Measurements from ENCODE around the gene BAHD1.
A peak's percentile ranks its signal among the peaks of the same experiment; 100 is the strongest.

Gene BAHD1

DNA sequence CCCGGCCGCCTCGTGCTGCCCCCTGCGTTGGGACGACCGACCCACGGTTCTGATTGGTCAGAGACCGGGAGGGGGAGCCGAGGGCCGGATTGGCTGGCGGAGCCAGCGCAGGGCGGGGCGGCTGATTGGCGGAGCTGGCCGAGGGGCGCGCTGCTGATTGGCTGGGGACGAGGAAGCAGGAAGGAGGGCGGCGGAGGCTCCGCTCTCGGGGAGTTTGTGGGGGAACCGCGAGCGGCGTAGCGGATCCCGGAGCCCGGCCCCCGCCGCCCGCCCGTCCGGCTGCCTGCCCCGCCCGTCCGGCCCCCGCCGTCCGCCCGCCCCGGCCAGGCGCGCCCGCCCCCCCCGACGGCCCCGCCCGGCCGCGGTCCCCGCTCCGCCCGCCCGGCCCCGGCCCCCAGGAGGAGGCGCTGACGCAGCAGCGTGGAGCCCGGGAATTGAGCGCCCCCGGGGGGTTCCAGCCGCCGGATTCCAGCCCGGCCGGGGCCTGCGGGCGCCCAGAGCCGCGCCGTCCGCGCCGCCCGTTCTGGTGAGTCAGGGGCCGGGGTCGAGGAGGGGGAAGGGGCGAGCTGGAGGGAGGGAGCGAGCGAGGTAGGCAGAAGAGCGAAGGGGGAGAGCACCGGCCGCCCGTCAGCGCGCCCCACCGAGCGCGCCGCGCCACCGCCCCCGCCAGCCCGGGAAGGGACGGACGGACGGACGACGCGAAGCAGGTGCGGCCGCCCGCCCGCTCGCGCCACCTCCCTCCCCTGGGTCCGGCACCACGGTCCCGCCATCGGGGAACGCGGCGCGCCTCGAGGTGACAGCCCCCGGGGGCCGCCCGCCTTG is at the start of gene BAHD1:
Gene BAHD1, plus strand, starts transcription at position 211 of the 822 bp plus-strand sequence. CDS start 17,512 bp downstream, outside the sequence.
- no peak for TF ChIP-seq OSR1 (CRISPR knock-in tag; IDR thresholded peaks at IDR 0.05)
- TF ChIP-seq ISL1 (CRISPR knock-in tag; IDR thresholded peaks at IDR 0.05) = no peak
- TF ChIP-seq ZNF565 (CRISPR knock-in tag; conservative IDR thresholded peaks at IDR 0.05; ENCODE audit: low read depth) = no peak
- no peak for TF ChIP-seq ESRRG (CRISPR knock-in tag; IDR thresholded peaks at IDR 0.05)
- TF ChIP-seq, protein P1, sequence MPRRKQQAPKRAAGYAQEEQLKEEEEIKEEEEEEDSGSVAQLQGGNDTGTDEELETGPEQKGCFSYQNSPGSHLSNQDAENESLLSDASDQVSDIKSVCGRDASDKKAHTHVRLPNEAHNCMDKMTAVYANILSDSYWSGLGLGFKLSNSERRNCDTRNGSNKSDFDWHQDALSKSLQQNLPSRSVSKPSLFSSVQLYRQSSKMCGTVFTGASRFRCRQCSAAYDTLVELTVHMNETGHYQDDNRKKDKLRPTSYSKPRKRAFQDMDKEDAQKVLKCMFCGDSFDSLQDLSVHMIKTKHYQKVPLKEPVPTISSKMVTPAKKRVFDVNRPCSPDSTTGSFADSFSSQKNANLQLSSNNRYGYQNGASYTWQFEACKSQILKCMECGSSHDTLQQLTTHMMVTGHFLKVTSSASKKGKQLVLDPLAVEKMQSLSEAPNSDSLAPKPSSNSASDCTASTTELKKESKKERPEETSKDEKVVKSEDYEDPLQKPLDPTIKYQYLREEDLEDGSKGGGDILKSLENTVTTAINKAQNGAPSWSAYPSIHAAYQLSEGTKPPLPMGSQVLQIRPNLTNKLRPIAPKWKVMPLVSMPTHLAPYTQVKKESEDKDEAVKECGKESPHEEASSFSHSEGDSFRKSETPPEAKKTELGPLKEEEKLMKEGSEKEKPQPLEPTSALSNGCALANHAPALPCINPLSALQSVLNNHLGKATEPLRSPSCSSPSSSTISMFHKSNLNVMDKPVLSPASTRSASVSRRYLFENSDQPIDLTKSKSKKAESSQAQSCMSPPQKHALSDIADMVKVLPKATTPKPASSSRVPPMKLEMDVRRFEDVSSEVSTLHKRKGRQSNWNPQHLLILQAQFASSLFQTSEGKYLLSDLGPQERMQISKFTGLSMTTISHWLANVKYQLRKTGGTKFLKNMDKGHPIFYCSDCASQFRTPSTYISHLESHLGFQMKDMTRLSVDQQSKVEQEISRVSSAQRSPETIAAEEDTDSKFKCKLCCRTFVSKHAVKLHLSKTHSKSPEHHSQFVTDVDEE (CRISPR knock-in tag; IDR thresholded peaks at IDR 0.05) = no peak
- no peak for TF ChIP-seq TOX (CRISPR knock-in tag; IDR thresholded peaks at IDR 0.05; ENCODE audit: borderline replicate concordance)
- no peak for TF ChIP-seq PPARA (CRISPR knock-in tag; IDR thresholded peaks at IDR 0.05; ENCODE audit: borderline replicate concordance)
- TF ChIP-seq CSDC2 (CRISPR knock-in tag; IDR thresholded peaks at IDR 0.05) = no peak
- TF ChIP-seq, protein P2, sequence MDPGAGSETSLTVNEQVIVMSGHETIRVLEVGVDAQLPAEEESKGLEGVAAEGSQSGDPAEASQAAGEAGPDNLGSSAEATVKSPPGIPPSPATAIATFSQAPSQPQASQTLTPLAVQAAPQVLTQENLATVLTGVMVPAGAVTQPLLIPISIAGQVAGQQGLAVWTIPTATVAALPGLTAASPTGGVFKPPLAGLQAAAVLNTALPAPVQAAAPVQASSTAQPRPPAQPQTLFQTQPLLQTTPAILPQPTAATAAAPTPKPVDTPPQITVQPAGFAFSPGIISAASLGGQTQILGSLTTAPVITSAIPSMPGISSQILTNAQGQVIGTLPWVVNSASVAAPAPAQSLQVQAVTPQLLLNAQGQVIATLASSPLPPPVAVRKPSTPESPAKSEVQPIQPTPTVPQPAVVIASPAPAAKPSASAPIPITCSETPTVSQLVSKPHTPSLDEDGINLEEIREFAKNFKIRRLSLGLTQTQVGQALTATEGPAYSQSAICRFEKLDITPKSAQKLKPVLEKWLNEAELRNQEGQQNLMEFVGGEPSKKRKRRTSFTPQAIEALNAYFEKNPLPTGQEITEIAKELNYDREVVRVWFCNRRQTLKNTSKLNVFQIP (CRISPR knock-in tag; IDR thresholded peaks at IDR 0.05; ENCODE audit: borderline replicate concordance, low read depth) = no peak
- TF ChIP-seq ZNF70 (CRISPR knock-in tag; IDR thresholded peaks at IDR 0.05) = no peak
- TF ChIP-seq, protein P3, sequence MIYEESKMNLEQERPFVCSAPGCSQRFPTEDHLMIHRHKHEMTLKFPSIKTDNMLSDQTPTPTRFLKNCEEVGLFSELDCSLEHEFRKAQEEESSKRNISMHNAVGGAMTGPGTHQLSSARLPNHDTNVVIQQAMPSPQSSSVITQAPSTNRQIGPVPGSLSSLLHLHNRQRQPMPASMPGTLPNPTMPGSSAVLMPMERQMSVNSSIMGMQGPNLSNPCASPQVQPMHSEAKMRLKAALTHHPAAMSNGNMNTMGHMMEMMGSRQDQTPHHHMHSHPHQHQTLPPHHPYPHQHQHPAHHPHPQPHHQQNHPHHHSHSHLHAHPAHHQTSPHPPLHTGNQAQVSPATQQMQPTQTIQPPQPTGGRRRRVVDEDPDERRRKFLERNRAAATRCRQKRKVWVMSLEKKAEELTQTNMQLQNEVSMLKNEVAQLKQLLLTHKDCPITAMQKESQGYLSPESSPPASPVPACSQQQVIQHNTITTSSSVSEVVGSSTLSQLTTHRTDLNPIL (CRISPR knock-in tag; IDR thresholded peaks at IDR 0.05; ENCODE audit: low read depth) = no peak
- ATAC-seq = peak; percentile 89

DNA sequence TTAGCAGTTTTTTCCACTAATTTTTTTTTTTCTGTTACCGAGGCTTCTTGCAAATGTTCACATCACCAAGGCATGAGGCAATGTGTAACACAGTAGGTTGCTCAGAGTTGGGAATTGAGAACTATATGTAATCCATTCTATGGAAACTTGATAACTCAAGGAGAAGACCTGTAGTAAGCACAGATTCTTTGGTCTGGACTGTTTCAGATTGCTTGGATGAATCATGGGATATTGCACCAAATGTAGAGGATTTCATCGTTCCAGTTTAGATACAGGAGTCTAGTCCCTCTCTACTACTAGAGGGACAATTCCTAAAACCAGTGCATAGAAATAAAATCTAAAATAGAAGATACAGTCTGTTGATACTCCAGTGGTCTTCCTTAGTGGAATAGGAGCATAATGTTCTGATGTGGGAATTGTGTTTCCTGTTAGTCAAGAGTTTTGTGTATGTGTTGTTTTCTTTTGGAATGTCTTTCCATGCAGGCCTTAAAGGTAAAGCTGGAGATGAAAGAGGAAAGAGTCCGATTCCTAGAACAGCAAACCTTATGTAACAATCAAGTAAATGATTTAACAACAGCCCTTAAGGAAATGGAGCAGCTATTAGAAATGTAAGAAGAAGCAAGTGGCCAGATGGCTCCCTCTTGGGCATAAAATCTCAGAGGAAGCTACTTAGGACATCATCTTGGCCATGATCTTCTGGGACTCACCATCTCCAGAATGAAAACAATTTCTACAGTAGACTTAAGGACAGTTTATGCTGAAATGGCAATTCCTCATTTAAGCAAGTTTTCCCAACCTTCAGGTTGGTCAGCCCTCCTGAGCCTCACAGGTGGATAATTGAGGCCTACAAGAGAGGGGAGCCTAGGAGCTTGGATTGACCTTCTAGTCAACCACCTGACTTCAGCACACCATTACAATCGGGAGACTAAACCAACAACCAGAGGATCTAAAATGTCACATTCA is 47.5 kb upstream of the BAHD1 start:
- TF ChIP-seq, protein P3 (CRISPR knock-in tag; IDR thresholded peaks at IDR 0.05; ENCODE audit: low read depth) = no peak
- TF ChIP-seq ESRRG (CRISPR knock-in tag; IDR thresholded peaks at IDR 0.05) (no peak), ZNF8 (CRISPR knock-in tag; IDR thresholded peaks at IDR 0.05) (no peak), ARNTL (CRISPR knock-in tag; IDR thresholded peaks at IDR 0.05; ENCODE audit: borderline replicate concordance, low read depth) (no peak), TCF4 (CRISPR knock-in tag; IDR thresholded peaks at IDR 0.05; ENCODE audit: borderline replicate concordance) (no peak), GLIS3 (CRISPR knock-in tag; IDR thresholded peaks at IDR 0.05) (no peak), ISL1 (CRISPR knock-in tag; IDR thresholded peaks at IDR 0.05) (no peak), OSR1 (CRISPR knock-in tag; IDR thresholded peaks at IDR 0.05) (no peak), BACH2 (CRISPR knock-in tag; IDR thresholded peaks at IDR 0.05; ENCODE audit: borderline replicate concordance) (no peak), ZNF70 (CRISPR knock-in tag; IDR thresholded peaks at IDR 0.05) (no peak), ZFP3 (CRISPR knock-in tag; IDR thresholded peaks at IDR 0.05) (no peak), TOX (CRISPR knock-in tag; IDR thresholded peaks at IDR 0.05; ENCODE audit: borderline replicate concordance) (no peak), ZFP30 (CRISPR knock-in tag; IDR thresholded peaks at IDR 0.05) (no peak), RARB (CRISPR knock-in tag; IDR thresholded peaks at IDR 0.05) (no peak), ZC3H10 (CRISPR knock-in tag; IDR thresholded peaks at IDR 0.05) (no peak), CSDC2 (CRISPR knock-in tag; IDR thresholded peaks at IDR 0.05) (no peak), PPARA (CRISPR knock-in tag; IDR thresholded peaks at IDR 0.05; ENCODE audit: borderline replicate concordance) (no peak)
- TF ChIP-seq, protein P1 (CRISPR knock-in tag; IDR thresholded peaks at IDR 0.05) = no peak
- TF ChIP-seq, protein P4, sequence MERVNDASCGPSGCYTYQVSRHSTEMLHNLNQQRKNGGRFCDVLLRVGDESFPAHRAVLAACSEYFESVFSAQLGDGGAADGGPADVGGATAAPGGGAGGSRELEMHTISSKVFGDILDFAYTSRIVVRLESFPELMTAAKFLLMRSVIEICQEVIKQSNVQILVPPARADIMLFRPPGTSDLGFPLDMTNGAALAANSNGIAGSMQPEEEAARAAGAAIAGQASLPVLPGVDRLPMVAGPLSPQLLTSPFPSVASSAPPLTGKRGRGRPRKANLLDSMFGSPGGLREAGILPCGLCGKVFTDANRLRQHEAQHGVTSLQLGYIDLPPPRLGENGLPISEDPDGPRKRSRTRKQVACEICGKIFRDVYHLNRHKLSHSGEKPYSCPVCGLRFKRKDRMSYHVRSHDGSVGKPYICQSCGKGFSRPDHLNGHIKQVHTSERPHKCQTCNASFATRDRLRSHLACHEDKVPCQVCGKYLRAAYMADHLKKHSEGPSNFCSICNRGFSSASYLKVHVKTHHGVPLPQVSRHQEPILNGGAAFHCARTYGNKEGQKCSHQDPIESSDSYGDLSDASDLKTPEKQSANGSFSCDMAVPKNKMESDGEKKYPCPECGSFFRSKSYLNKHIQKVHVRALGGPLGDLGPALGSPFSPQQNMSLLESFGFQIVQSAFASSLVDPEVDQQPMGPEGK (CRISPR knock-in tag; IDR thresholded peaks at IDR 0.05; ENCODE audit: borderline replicate concordance) = no peak

More for the DNA sequence above, 47.5 kb upstream of the BAHD1 start:
- no peak for ATAC-seq

All from SK-N-SH treated with all-trans-retinoic acid at 6 μM for 48 hours (cell line).